Neural cell (in vitro differentiated cells): ENCODE results near the gene GRIFIN. TPM values are rescaled to one million over a fixed set of nuclear protein-coding genes. Genes with fewer than 3 reads are reported as not detected.

Experiments
- H2AFZ ChIP-seq: fragments of 200-600, 300-800 bp; sonication (generic), shearing (Covaris generic); 2 replicates; pipeline ENCODE4 v1.6.0; 2014; ENCODE audit warnings: low read depth, mild to moderate bottlenecking, antibody characterized with exemption, low read length, moderate library complexity
- H3F3A ChIP-seq: fragments of 200-600 bp; shearing (Covaris generic); 2 replicates; pipeline ENCODE4 v1.6.1; 2016; ENCODE audit warnings: mild to moderate bottlenecking, moderate library complexity, mixed read lengths, antibody characterized with exemption, low read length; ENCODE audit not compliant: insufficient read depth, poor library complexity, severe bottlenecking
- H3K27ac ChIP-seq: fragments of 200-600, 300-800 bp; sonication (generic), shearing (Covaris generic); 2 replicates; pipeline ENCODE4 v1.5.1; 2014; ENCODE audit warnings: mild to moderate bottlenecking, low read length, moderate library complexity
- H3K27me3 ChIP-seq: fragments of 300-800, 200-600 bp; sonication (generic), shearing (Covaris generic); 2 replicates; pipeline ENCODE4 v1.6.0; 2014; ENCODE audit warnings: mild to moderate bottlenecking, low read depth, low read length, moderate library complexity; ENCODE audit not compliant: insufficient read depth
- H3K36me3 ChIP-seq: fragments of 300-800, 200-600 bp; sonication (generic), shearing (Covaris generic); 2 replicates; pipeline ENCODE4 v1.5.1; 2014; ENCODE audit warnings: mild to moderate bottlenecking, antibody characterized with exemption, low read length, moderate library complexity; ENCODE audit not compliant: insufficient read depth
- H3K4me2 ChIP-seq: fragments of 300-800, 200-600 bp; sonication (generic), shearing (Covaris generic); 2 replicates; pipeline ENCODE4 v1.6.0; 2014; ENCODE audit warnings: mild to moderate bottlenecking, low read length
- H3K4me3 ChIP-seq: fragments of 300-800, 200-600 bp; sonication (generic), shearing (Covaris generic); 2 replicates; pipeline ENCODE4 v1.5.1; 2014; ENCODE audit warnings: mild to moderate bottlenecking, low read length, moderate library complexity
- H3K79me2 ChIP-seq: fragments of 200-600 bp; shearing (Covaris generic); replicated peaks from 2 replicates; pipeline ENCODE4 v1.6.0; 2014; ENCODE audit warnings: mild to moderate bottlenecking, low read length, moderate library complexity; ENCODE audit not compliant: insufficient read depth
- H3K9ac ChIP-seq: fragments of 300-800, 200-600 bp; sonication (generic), shearing (Covaris generic); 2 replicates; pipeline ENCODE4 v1.6.1; 2016; ENCODE audit warnings: mild to moderate bottlenecking, low read length, mixed read lengths
- H3K9me2 ChIP-seq: fragments of 200-600 bp; shearing (Covaris generic); 2 replicates; pipeline ENCODE4 v1.6.1; 2016; ENCODE audit warnings: mild to moderate bottlenecking, low read length, mixed read lengths; ENCODE audit not compliant: insufficient read depth
- H3K9me3 ChIP-seq: fragments of 200-600, 300-800 bp; sonication (generic), shearing (Covaris generic); 2 replicates; pipeline ENCODE4 v1.6.1; 2016; ENCODE audit warnings: mild to moderate bottlenecking, mixed run types, low read length, moderate library complexity, mixed read lengths
- H4K20me1 ChIP-seq: fragments of 200-600 bp; shearing (Covaris generic); 2 replicates; pipeline ENCODE4 v1.6.1; 2016; ENCODE audit warnings: mild to moderate bottlenecking, mixed run types; ENCODE audit not compliant: insufficient read depth
- CTCF ChIP-seq: fragments of 450-650 bp; IDR thresholded peaks from 2 replicates; pipeline ENCODE4 v1.5.1; 2014; ENCODE audit warnings: antibody characterized with exemption, mild to moderate bottlenecking, moderate library complexity; ENCODE audit not compliant: poor library complexity, severe bottlenecking
- EP300 ChIP-seq: fragments of 450-650 bp; conservative IDR thresholded peaks from 2 replicates; pipeline ENCODE4 v1.6.1; 2014; ENCODE audit warnings: antibody characterized with exemption, mild to moderate bottlenecking, moderate library complexity; ENCODE audit not compliant: poor library complexity, severe bottlenecking
- EZH2 ChIP-seq: fragments of 200-600, 300-800 bp; shearing (Covaris generic), sonication (generic); IDR thresholded peaks from 2 replicates; pipeline ENCODE4 v1.6.1; 2014; ENCODE audit warnings: antibody characterized with exemption, low read length, borderline replicate concordance, mild to moderate bottlenecking; ENCODE audit not compliant: insufficient read depth, poor library complexity, severe bottlenecking
- MXI1 ChIP-seq: fragments of 450-650 bp; conservative IDR thresholded peaks from 2 replicates; pipeline ENCODE4 v1.6.1; 2014; ENCODE audit warnings: antibody characterized with exemption, mild to moderate bottlenecking; ENCODE audit not compliant: poor library complexity, severe bottlenecking
- POLR2AphosphoS5 ChIP-seq: IDR thresholded peaks from 2 replicates; pipeline ENCODE4 v1.6.1; 2012
- RAD21 ChIP-seq: fragments of 450-650 bp; conservative IDR thresholded peaks from 2 replicates; pipeline ENCODE4 v1.6.1; 2014; ENCODE audit warnings: antibody characterized with exemption, mild to moderate bottlenecking, moderate library complexity
- REST ChIP-seq: IDR thresholded peaks from 2 replicates; pipeline ENCODE4 v1.6.1; 2012; ENCODE audit warnings: borderline replicate concordance
- SMC3 ChIP-seq: fragments of 450-650 bp; conservative IDR thresholded peaks from 2 replicates; pipeline ENCODE4 v1.6.1; 2014; ENCODE audit warnings: antibody characterized with exemption, mild to moderate bottlenecking, moderate library complexity; ENCODE audit not compliant: poor library complexity
- TAF1 ChIP-seq: IDR thresholded peaks from 2 replicates; pipeline ENCODE4 v1.6.1; 2012; ENCODE audit warnings: low read depth
- polyA plus RNA-seq: library from polyadenylated mRNA; depleted of rRNA; stranded (reverse); fragments of >200 nt; gene quantifications from 2 replicates; pipeline ENCODE4 v1.2.3, GENCODE V29; 2014

The GRIFIN gene
- polyA plus RNA-seq, 1 donor from 2014 or later = not detected

GRCh38 chr7:2498708-2499107, 22.5 kb upstream of the GRIFIN start:
- Histone ChIP-seq H3K4me2 (no peak overlapping the region), H3K27ac (no peak overlapping the region), H3K9ac (no peak overlapping the region), H2AFZ (no peak overlapping the region), H3K79me2 (no peaks in the 10 kb centered on the region), H3K9me3 (no peaks in the 10 kb centered on the region), H3F3A (no peaks in the 10 kb centered on the region), H3K27me3 (no peaks in the 10 kb centered on the region), H4K20me1 (no peaks in the 10 kb centered on the region), H3K4me3 (no peak overlapping the region), H3K36me3 (no peaks in the 10 kb centered on the region), H3K9me2 (no peaks in the 10 kb centered on the region)
- TF ChIP-seq REST (no peak), POLR2AphosphoS5 (no peak), TAF1 (no peak), CTCF (no peak), EP300 (no peak), EZH2 (no peak)

DNA sequence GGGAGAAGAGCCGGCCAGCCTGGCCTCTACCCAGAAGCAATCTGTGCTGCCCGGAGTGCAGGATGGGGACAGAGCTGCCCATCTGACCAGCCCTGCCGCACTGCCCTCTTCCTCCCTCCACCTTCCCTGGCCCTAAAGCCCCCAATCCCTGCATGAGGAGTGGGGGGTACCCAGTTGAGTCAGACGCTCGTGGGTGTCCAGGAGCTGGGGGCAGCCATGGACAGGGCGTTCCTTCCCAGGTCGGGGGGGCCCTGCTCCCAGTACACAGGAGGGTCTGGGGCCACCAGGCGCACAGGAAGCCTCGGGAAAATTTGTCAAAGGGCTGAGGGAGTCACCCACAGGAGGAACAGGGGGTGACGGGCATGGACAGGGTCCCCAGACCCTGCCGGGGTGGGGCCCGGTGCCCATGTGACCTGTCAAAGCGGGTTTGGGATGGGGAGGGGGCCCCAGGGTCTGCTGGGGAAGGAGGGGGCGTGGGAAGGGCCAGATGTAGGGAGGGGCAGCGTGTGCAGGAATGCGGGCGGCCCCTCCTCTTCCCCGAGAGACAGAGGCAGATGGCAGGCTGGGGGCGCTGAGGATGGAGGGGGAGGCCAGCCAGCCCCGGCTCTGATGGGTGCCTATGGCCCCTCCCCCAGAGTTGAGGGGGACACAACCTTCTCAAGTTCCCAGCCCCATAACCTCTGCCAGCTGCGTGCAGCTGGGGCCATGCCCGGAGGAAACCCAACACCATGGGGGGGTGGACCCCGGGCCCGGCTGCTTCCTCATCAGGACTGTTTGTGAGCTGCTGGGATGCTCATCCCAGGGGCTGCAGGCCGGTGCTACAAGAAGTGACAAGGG, 21.5 kb upstream of the GRIFIN start:
- no peaks in the 10 kb centered on the region for H3K79me2 ChIP-seq
- H3K9me2 ChIP-seq = no peaks in the 10 kb centered on the region
- H3K9ac ChIP-seq = no peak overlapping the region
- no peaks in the 10 kb centered on the region for H4K20me1 ChIP-seq
- no peak overlapping the region for H3K4me2 ChIP-seq
- no peak overlapping the region for H2AFZ ChIP-seq
- TF ChIP-seq TAF1 (no peak), EP300 (no peak), RAD21 (no peak), SMC3 (no peak), REST (no peak), CTCF (no peak), POLR2AphosphoS5 (no peak), EZH2 (no peak), MXI1 (no peak)
- no peak overlapping the region for H3K27ac ChIP-seq
- no peaks in the 10 kb centered on the region for H3K27me3 ChIP-seq
- H3K4me3 ChIP-seq = no peak overlapping the region
- H3K9me3 ChIP-seq = no peaks in the 10 kb centered on the region
- H3K36me3 ChIP-seq = no peaks in the 10 kb centered on the region
- no peaks in the 10 kb centered on the region for H3F3A ChIP-seq
